Liver (tissue), 3 donors: Measurements from ENCODE around the gene KCNN3.

Experiments used
- ATF3 ChIP-seq: IDR thresholded peaks from 2 replicates; pipeline ENCODE4 v1.6.1; 2016; ENCODE audit warnings: antibody characterized with exemption
- EGR1 ChIP-seq, 2 donors: IDR thresholded peaks; 2 replicates each; pipeline ENCODE4 v1.6.1; 2016 to 2018; ENCODE audit warnings: antibody characterized with exemption in 2 of 2, low read depth in 2 of 2
- FOXA1 ChIP-seq: IDR thresholded peaks from 2 replicates; pipeline ENCODE4 v1.6.1; 2016; ENCODE audit warnings: antibody characterized with exemption
- FOXA2 ChIP-seq: IDR thresholded peaks from 2 replicates; pipeline ENCODE4 v1.6.1; 2016; ENCODE audit warnings: antibody characterized with exemption
- GABPA ChIP-seq, 2 donors: IDR thresholded peaks in 1 of 2; conservative IDR thresholded peaks in 1 of 2; 2 replicates each; pipeline ENCODE4 v1.6.1; 2016; ENCODE audit warnings: antibody characterized with exemption in 2 of 2, mild to moderate bottlenecking in 1 of 2, moderate library complexity in 1 of 2
- RAD21 ChIP-seq, 2 donors: IDR thresholded peaks; 2 replicates each; pipeline ENCODE4 v1.6.1; 2016; ENCODE audit warnings: antibody characterized with exemption in 2 of 2, mild to moderate bottlenecking in 2 of 2
- REST ChIP-seq: IDR thresholded peaks from 2 replicates; pipeline ENCODE4 v1.6.1; 2016; ENCODE audit warnings: antibody characterized with exemption, mild to moderate bottlenecking
- TAF1 ChIP-seq: conservative IDR thresholded peaks from 2 replicates; pipeline ENCODE4 v1.6.1; 2016; ENCODE audit warnings: antibody characterized with exemption, mild to moderate bottlenecking
- YY1 ChIP-seq: IDR thresholded peaks from 2 replicates; pipeline ENCODE4 v1.6.1; 2016; ENCODE audit warnings: antibody characterized with exemption, mild to moderate bottlenecking
- TF ChIP-seq, protein P1 (sequence below): fragments of 150-350 bp; IDR thresholded peaks from 2 replicates; pipeline ENCODE4 v1.5.1; 2017; ENCODE audit warnings: improper control_type of control experiment, low read depth, low read length; ENCODE audit not compliant: missing input control
- donor health status: healthy.
- donor health status: healthy.

GRCh38 chr1:154777781-154778180, 92.3 kb downstream of the KCNN3 start:
- TF ChIP-seq, protein P1, sequence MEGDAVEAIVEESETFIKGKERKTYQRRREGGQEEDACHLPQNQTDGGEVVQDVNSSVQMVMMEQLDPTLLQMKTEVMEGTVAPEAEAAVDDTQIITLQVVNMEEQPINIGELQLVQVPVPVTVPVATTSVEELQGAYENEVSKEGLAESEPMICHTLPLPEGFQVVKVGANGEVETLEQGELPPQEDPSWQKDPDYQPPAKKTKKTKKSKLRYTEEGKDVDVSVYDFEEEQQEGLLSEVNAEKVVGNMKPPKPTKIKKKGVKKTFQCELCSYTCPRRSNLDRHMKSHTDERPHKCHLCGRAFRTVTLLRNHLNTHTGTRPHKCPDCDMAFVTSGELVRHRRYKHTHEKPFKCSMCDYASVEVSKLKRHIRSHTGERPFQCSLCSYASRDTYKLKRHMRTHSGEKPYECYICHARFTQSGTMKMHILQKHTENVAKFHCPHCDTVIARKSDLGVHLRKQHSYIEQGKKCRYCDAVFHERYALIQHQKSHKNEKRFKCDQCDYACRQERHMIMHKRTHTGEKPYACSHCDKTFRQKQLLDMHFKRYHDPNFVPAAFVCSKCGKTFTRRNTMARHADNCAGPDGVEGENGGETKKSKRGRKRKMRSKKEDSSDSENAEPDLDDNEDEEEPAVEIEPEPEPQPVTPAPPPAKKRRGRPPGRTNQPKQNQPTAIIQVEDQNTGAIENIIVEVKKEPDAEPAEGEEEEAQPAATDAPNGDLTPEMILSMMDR, result no peak
- TF ChIP-seq YY1 (no peak), ATF3 (no peak), GABPA (IDR thresholded peaks at IDR 0.05 in 1 of 2, conservative IDR thresholded peaks at IDR 0.05 in 1 of 2) (no peak), RAD21 (IDR thresholded peaks at IDR 0.05) (no peak), FOXA2 (no peak), EGR1 (IDR thresholded peaks at IDR 0.05; ENCODE audit: low read depth in 2 of 2) (no peak), FOXA1 (no peak), REST (no peak), TAF1 (no peak)
